ENCODE data around the gene ZNF524. TPM values are rescaled to one million over a fixed set of nuclear protein-coding genes. Genes with fewer than 3 reads are reported as not detected.
A peak's percentile ranks its signal among the peaks of the same experiment; 100 is the strongest.

The ZNF524 gene
- total RNA-seq, 2 donors from 2014 or later = 29.7 to 45.4 TPM

DNA sequence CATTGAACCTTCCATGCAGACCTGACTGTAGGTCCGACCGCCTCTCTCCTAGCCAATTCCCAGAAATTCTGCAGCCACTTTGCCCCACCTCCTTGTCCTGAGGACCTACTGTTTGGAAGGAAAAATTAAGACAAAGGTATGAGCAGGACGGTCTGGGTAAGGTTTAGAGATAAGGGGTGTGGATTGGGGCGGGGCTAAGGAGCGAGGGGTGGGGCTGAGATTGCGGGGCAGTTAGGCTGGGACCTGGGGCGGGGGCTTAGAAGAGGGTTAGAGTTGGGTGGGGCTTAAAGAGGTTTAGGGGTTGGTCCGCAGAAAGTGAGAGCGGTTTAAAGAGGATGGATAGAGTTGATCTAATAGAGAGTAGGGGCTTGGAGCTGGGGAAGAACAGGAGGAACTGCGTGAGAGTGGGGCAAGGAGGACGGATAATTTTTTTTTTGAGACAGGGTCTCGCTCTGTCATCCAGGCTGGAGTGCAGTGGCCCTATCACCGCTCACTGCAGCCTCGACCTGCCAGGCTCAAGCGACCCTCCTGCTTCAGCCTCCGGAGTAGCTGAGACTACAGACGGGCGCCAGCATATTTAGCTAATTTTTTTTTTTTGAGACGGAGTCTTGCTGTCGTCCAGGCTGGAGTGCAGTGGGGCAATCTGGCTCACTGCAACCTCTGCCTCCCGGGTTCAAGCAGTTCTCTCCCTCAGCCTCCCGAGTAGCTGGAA lies 3.6 kb downstream of the ZNF524 start:
- DNase-seq (no peak), ATAC-seq (no peak)
- no peak overlapping the region for H3K4me3 ChIP-seq
- no peaks in the 10 kb centered on the region for H3K9me3 ChIP-seq
- H3K27ac ChIP-seq = peak overlapping the region in 1 of 4 donors; percentile 94
- no peaks in the 10 kb centered on the region for H3K27me3 ChIP-seq
- intact Hi-C loops (cut with DNase I) = no loop called here
- peaks cover 37% of the 10 kb centered on the region for H3K4me1 ChIP-seq
- WGBS, 2 donors = 68 to 71% methylated on average over 22 of the region's 22 CpGs
- TF ChIP-seq POLR2A (IDR thresholded peaks at IDR 0.05) (no peak), CTCF (IDR thresholded peaks at IDR 0.05) (no peak)
- H3K36me3 ChIP-seq (replicated peaks in 1 of 2; ENCODE audit: insufficient read depth in 1 of 2, low read depth in 2 of 2) = no peaks in the 10 kb centered on the region

- ATAC-seq = peak; percentile 84
- 0% methylated on average over 7 to 43 of the region's 43 CpGs for WGBS, 2 donors
- intact Hi-C loops (cut with DNase I) = no loop called here
- TF ChIP-seq CTCF (IDR thresholded peaks at IDR 0.05) (no peak), POLR2A (IDR thresholded peaks at IDR 0.05) (peak in 2 of 3 donors; percentile 42 to 60)
- peaks cover 34% of the 10 kb centered on the region for H3K4me1 ChIP-seq
- H3K27me3 ChIP-seq = no peaks in the 10 kb centered on the region
- H3K27ac ChIP-seq = peak overlapping the region; percentile 82 to 94 (median 85)
- no peaks in the 10 kb centered on the region for H3K9me3 ChIP-seq
- peak; percentile 96 to 98 (median 98) for DNase-seq
- no peaks in the 10 kb centered on the region for H3K36me3 ChIP-seq (replicated peaks in 1 of 2; ENCODE audit: insufficient read depth in 1 of 2, low read depth in 2 of 2)
- H3K4me3 ChIP-seq = peak overlapping the region; percentile 84 to 86
These were observed 5.1 kb downstream of the ZNF524 start for GRCh38 chr19:55605207-55605636.

GRCh38 chr19:55605637-55606470 lies 5.8 kb downstream of the ZNF524 start, which contains the start of gene ZNF865:
Gene ZNF865 (plus strand): TSS chr19:55605647. CDS start chr19:55613619, 7,972 bp downstream.
- WGBS, 2 donors = 0 to 3% methylated on average over 16 to 21 of the region's 44 CpGs
- TF ChIP-seq POLR2A (IDR thresholded peaks at IDR 0.05) (peak in 1 of 3 donors; percentile 11), CTCF (IDR thresholded peaks at IDR 0.05) (peak; percentile 42 to 90 (median 71))
- no peaks in the 10 kb centered on the region for H3K27me3 ChIP-seq

GRCh38 chr19:55606471-55606787 lies 6.3 kb downstream of the ZNF524 start:
- 18% methylated on average over 12 of the region's 12 CpGs for WGBS, 2 donors
- no peak for TF ChIP-seq POLR2A (IDR thresholded peaks at IDR 0.05)
- TF ChIP-seq CTCF (IDR thresholded peaks at IDR 0.05) = no peak
- no peak for DNase-seq
- intact Hi-C loops (cut with DNase I) = no loop called here
- no peak overlapping the region for H3K4me3 ChIP-seq
- peaks cover 29% of the 10 kb centered on the region for H3K4me1 ChIP-seq
- no peaks in the 10 kb centered on the region for H3K36me3 ChIP-seq (replicated peaks in 1 of 2; ENCODE audit: insufficient read depth in 1 of 2, low read depth in 2 of 2)
- no peak for ATAC-seq
- no peaks in the 10 kb centered on the region for H3K9me3 ChIP-seq
- H3K27me3 ChIP-seq = no peaks in the 10 kb centered on the region
- peak overlapping the region in 3 of 4 donors; percentile 83 to 94 (median 87) for H3K27ac ChIP-seq

More at GRCh38 chr19:55605637-55606470, 5.8 kb downstream of the ZNF524 start, which contains the start of gene ZNF865:
- Histone ChIP-seq H3K27ac (peak within 1 kb of the TSS; percentile 82 to 94 (median 85)), H3K9me3 (no peaks in the 10 kb centered on the region), H3K36me3 (replicated peaks in 1 of 2; ENCODE audit: insufficient read depth in 1 of 2, low read depth in 2 of 2) (no peaks in the 10 kb centered on the region), H3K4me3 (peak within 1 kb of the TSS; percentile 84 to 86), H3K4me1 (peaks cover 31% of the 10 kb centered on the region)
- intact Hi-C loops (cut with DNase I) = no loop called here
- peak; percentile 69 to 75 (median 70) for DNase-seq
- ATAC-seq = peak; percentile 49

Measured in body of pancreas (tissue), 4 donors.